SU-DHL-6 (cell line): ENCODE results near the gene ZC3H12D.

Source experiments
- EZH2phosphoT487 ChIP-seq: fragments of 200-600 bp; sonication (generic), shearing (Covaris generic); conservative IDR thresholded peaks from 2 replicates; pipeline ENCODE4 v1.6.1; 2018; ENCODE audit warnings: mild to moderate bottlenecking, antibody characterized with exemption, low read length, moderate library complexity, mixed read lengths
- TF ChIP-seq, protein P1 (sequence below): fragments of 200-600 bp; sonication (generic); IDR thresholded peaks from one replicate; pipeline ENCODE4 v1.5.1; 2017; ENCODE audit warnings: antibody characterized with exemption, mild to moderate bottlenecking, low read length, moderate library complexity; ENCODE audit not compliant: insufficient read depth, poor library complexity, severe bottlenecking

DNA sequence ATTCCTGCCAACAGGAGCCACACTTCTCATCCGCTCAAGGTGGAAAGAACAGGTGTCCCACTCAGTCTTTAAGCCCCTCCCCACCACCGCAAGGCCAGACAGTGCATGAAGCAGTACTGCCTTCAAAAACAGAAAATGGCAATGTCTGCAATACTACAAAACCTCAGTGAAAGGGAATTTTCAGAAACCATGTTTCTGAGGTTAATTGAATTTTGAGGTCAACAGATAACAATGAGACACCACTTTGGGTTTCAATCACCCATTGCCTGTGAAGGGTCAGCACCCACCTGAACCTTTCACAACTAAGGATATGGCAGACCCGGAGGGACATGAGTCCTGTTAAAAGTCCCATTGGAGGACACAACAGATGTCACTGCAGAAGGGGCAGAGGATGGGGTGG is 13.0 kb downstream of the ZC3H12D start:
- TF ChIP-seq, protein P1, sequence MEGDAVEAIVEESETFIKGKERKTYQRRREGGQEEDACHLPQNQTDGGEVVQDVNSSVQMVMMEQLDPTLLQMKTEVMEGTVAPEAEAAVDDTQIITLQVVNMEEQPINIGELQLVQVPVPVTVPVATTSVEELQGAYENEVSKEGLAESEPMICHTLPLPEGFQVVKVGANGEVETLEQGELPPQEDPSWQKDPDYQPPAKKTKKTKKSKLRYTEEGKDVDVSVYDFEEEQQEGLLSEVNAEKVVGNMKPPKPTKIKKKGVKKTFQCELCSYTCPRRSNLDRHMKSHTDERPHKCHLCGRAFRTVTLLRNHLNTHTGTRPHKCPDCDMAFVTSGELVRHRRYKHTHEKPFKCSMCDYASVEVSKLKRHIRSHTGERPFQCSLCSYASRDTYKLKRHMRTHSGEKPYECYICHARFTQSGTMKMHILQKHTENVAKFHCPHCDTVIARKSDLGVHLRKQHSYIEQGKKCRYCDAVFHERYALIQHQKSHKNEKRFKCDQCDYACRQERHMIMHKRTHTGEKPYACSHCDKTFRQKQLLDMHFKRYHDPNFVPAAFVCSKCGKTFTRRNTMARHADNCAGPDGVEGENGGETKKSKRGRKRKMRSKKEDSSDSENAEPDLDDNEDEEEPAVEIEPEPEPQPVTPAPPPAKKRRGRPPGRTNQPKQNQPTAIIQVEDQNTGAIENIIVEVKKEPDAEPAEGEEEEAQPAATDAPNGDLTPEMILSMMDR: no peak
- TF ChIP-seq EZH2phosphoT487: no peak
